Natural killer cell treated with Interleukin-12 subunit alpha and Interleukin-12 subunit beta and Interleukin-15 and Interleukin-18, amount 100 ng/mL, for 72 hours (primary cell): ENCODE data around the gene PCDHB5. TPM values are rescaled to one million over a fixed set of nuclear protein-coding genes. Genes with fewer than 3 reads are reported as not detected.
A peak's percentile ranks its signal among the peaks of the same experiment; 100 is the strongest.
"Not testable (repeated sequence)": the region's sequence is repeated elsewhere in the genome, so short reads cannot be mapped to it uniquely, and the experiment has no call there.

ENCODE experiments used
- ATAC-seq, 2 donors: fragments of 150-1000 bp; cut with Tn5 transposase in 1 of 2; sonication (Bioruptor Pico), chemical (Tn5 transposase) in 1 of 2; 2 replicates each; pipeline ENCODE4 v1.10.0; 2021
- DNase-seq: peaks from one replicate; pipeline ENCODE4 v3.0.0; 2022; ENCODE audit warnings: low spot score
- H3K27ac Mint-ChIP-seq, 2 donors: 1 replicate in 1 of 2; 2 replicates in 1 of 2; pipeline ENCODE4 v1.8.0; 2022; ENCODE audit warnings: mixed read lengths in 2 of 2, mild to moderate bottlenecking in 1 of 2, moderate library complexity in 1 of 2
- H3K27me3 Mint-ChIP-seq, 2 donors: 1 replicate in 1 of 2; 2 replicates in 1 of 2; pipeline ENCODE4 v1.8.0; 2022; ENCODE audit warnings: mixed read lengths in 2 of 2
- H3K36me3 Mint-ChIP-seq: one replicate; pipeline ENCODE4 v1.8.0; 2022; ENCODE audit warnings: mixed read lengths
- H3K4me1 Mint-ChIP-seq, 2 donors: 1 replicate in 1 of 2; 2 replicates in 1 of 2; pipeline ENCODE4 v1.8.0; 2022; ENCODE audit warnings: low read depth in 2 of 2, mixed read lengths in 2 of 2, mild to moderate bottlenecking in 1 of 2
- H3K4me3 Mint-ChIP-seq: one replicate; pipeline ENCODE4 v1.8.0; 2022; ENCODE audit warnings: mixed read lengths
- H3K9me3 Mint-ChIP-seq: 2 replicates; pipeline ENCODE4 v1.8.0; 2022; ENCODE audit warnings: mixed read lengths
- total RNA-seq, 2 donors: library from RNA; stranded (reverse); gene quantifications; one replicate each; pipeline ENCODE4 v1.2.3, GENCODE V29; 2022

PCDHB5 gene
- total RNA-seq: not detected

DNA sequence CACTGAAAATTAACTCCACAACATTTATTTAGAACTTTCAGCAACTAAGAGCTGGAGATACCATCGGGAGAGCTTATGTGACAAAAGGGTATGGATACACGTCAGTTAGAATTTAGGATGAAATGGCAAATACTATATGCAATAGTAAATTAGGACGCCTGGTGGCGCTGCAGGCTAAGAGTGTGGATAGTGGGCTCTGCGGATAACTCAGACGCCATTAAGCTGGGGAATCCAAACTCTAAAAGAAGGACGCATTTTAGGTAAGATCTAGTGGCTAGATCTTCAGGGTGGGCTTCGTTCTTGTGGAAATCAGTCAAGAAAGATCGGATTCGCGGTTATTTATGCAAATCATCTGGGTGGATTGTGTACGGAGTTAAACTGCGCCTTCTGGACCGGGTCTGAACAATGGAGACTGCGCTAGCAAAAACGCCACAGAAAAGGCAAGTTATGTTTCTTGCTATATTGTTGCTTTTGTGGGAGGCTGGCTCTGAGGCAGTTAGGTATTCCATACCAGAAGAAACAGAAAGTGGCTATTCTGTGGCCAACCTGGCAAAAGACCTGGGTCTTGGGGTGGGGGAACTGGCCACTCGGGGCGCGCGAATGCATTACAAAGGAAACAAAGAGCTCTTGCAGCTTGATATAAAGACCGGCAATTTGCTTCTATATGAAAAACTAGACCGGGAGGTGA is at the start of gene PCDHB5:
Gene PCDHB5 (plus strand): TSS at position 177 of the 688 bp plus-strand sequence. CDS start 229 bp downstream, at position 406.
- no peak for ATAC-seq
- Mint-ChIP-seq H3K27ac (no peak within 1 kb of the TSS), H3K4me1 (peaks cover 0 to 3% of the 10 kb centered on the region in 2 donors), H3K36me3 (peaks cover 13% of the 10 kb centered on the region), H3K9me3 (peaks cover 15% of the 10 kb centered on the region), H3K27me3 (peaks cover 0 to 14% of the 10 kb centered on the region in 2 donors), H3K4me3 (peak within 1 kb of the TSS; percentile 34)
- no peak for DNase-seq

DNA sequence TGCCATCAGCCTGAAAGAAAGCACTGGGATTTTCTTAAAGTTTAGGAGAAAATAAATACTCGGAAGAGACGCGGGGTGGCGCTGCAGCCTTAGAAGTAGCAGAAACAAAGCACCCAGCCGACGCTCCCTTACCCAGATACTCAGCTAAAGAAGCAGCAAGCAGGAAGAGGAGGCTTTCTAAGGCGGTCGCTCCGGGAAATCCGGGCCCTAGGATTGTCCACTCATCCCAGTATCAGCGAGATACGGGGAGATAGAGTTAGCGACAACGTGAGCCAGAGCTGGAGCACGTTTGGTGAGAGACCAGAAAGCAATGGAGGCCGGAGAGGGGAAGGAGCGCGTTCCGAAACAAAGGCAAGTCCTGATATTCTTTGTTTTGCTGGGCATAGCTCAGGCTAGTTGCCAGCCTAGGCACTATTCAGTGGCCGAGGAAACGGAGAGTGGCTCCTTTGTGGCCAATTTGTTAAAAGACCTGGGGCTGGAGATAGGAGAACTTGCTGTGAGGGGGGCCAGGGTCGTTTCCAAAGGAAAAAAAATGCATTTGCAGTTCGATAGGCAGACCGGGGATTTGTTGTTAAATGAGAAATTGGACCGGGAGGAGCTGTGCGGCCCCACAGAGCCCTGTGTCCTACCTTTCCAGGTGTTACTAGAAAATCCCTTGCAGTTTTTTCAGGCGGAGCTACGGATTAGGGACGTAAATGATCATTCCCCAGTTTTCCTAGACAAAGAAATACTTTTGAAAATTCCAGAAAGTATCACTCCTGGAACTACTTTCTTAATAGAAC is 40.3 kb upstream of the PCDHB5 start, which contains the start of gene PCDHB2:
Gene PCDHB2 (plus strand): TSS at position 135 of the 782 bp plus-strand sequence. CDS start 176 bp downstream, at position 311.
- ATAC-seq: no peak
- H3K27ac Mint-ChIP-seq: no peak within 1 kb of the TSS
- DNase-seq: no peak
- peaks cover 4 to 24% of the 10 kb centered on the region in 2 donors for H3K27me3 Mint-ChIP-seq
- peaks cover 14% of the 10 kb centered on the region for H3K36me3 Mint-ChIP-seq
- H3K9me3 Mint-ChIP-seq: peaks cover 11% of the 10 kb centered on the region
- no peak within 1 kb of the TSS for H3K4me3 Mint-ChIP-seq
- no peaks in the 10 kb centered on the region for H3K4me1 Mint-ChIP-seq

DNA sequence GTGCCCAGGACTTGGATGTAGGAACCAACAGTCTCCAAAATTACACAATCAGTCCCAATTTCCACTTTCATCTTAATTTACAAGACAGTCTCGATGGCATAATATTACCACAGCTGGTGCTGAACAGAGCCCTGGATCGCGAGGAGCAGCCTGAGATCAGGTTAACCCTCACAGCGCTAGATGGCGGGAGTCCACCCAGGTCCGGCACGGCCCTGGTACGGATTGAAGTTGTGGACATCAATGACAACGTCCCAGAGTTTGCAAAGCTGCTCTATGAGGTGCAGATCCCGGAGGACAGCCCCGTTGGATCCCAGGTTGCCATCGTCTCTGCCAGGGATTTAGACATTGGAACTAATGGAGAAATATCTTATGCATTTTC is 39.8 kb upstream of the PCDHB5 start:
- peaks cover 11% of the 10 kb centered on the region for H3K9me3 Mint-ChIP-seq
- H3K4me3 Mint-ChIP-seq: no peak overlapping the region
- peaks cover 4 to 28% of the 10 kb centered on the region in 2 donors for H3K27me3 Mint-ChIP-seq
- DNase-seq (no peak), ATAC-seq (no peak)
- H3K27ac Mint-ChIP-seq: no peak overlapping the region
- peaks cover 18% of the 10 kb centered on the region for H3K36me3 Mint-ChIP-seq
- H3K4me1 Mint-ChIP-seq: no peaks in the 10 kb centered on the region

DNA sequence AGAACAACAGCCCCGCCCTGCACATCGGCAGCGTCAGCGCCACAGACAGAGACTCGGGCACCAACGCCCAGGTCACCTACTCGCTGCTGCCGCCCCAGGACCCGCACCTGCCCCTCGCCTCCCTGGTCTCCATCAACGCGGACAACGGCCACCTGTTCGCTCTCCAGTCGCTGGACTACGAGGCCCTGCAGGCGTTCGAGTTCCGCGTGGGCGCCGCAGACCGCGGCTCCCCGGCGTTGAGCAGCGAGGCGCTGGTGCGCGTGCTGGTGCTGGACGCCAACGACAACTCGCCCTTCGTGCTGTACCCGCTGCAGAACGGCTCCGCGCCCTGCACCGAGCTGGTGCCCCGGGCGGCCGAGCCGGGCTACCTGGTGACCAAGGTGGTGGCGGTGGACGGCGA is 38.8 kb upstream of the PCDHB5 start:
- H3K27me3 Mint-ChIP-seq: peaks cover 4 to 30% of the 10 kb centered on the region in 2 donors
- not testable (repeated sequence) for H3K4me1 Mint-ChIP-seq, H3K4me3 Mint-ChIP-seq, DNase-seq, ATAC-seq, H3K27ac Mint-ChIP-seq
- peaks cover 22% of the 10 kb centered on the region for H3K36me3 Mint-ChIP-seq
- H3K9me3 Mint-ChIP-seq: peaks cover 11% of the 10 kb centered on the region

DNA sequence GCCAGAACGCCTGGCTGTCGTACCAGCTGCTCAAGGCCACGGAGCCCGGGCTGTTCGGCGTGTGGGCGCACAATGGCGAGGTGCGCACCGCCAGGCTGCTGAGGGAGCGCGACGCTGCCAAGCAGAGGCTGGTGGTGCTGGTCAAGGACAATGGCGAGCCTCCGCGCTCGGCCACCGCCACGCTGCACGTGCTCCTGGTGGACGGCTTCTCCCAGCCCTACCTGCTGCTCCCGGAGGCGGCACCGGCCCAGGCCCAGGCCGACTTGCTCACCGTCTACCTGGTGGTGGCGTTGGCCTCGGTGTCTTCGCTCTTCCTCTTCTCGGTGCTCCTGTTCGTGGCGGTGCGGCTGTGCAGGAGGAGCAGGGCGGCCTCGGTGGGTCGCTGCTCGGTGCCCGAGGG is 38.4 kb upstream of the PCDHB5 start:
- H3K4me1 Mint-ChIP-seq, H3K4me3 Mint-ChIP-seq, DNase-seq, H3K27ac Mint-ChIP-seq, ATAC-seq: not testable (repeated sequence)
- Mint-ChIP-seq H3K27me3 (peaks cover 4 to 30% of the 10 kb centered on the region in 2 donors), H3K36me3 (peaks cover 22% of the 10 kb centered on the region), H3K9me3 (peaks cover 11% of the 10 kb centered on the region)

DNA sequence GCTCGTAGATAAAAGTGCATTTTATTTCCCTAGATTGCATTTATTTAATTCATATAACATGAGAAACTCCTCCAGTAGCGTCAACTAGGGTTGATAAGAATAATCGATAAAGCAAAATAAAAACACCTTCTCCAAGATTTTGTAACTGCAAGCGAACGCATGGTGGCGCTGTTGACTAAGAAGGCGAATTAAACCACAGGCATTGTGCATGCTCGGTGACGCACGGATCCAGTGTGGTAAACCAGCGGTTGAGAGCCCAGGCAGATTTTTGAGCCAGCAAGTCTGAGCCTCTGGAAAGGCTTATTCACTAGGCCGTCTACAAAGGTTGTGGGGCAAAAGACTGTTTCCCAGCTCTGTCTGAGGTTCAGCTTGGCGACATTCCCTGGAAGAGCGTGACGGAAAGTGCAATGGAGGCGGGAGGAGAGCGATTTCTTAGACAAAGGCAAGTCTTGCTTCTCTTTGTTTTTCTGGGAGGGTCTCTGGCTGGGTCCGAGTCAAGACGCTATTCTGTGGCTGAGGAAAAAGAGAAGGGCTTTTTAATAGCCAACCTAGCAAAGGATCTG is 34.7 kb upstream of the PCDHB5 start, which contains the start of gene PCDHB3:
Gene PCDHB3 (plus strand): TSS at position 231 of the 563 bp plus-strand sequence. CDS start 177 bp downstream, at position 408.
- peaks cover 7% of the 10 kb centered on the region for H3K36me3 Mint-ChIP-seq
- DNase-seq: no peak
- no peak for ATAC-seq
- H3K4me1 Mint-ChIP-seq: no peaks in the 10 kb centered on the region
- H3K9me3 Mint-ChIP-seq: no peaks in the 10 kb centered on the region
- H3K27ac Mint-ChIP-seq: no peak within 1 kb of the TSS
- H3K27me3 Mint-ChIP-seq: peaks cover 0 to 6% of the 10 kb centered on the region in 2 donors
- H3K4me3 Mint-ChIP-seq: no peak within 1 kb of the TSS

DNA sequence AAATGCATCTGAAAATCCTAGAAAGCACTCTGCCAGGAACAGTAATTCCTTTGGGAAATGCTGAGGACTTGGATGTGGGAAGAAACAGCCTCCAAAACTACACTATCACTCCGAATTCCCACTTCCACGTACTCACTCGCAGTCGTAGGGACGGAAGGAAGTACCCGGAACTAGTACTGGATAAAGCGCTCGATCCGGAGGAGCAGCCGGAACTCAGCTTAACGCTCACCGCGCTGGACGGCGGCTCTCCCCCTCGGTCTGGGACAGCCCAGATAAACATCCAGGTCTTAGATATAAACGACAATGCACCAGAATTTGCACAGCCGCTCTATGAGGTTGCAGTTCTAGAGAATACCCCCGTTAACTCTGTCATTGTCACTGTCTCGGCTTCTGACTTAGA is 33.9 kb upstream of the PCDHB5 start:
- peaks cover 7% of the 10 kb centered on the region for H3K36me3 Mint-ChIP-seq
- H3K4me1 Mint-ChIP-seq: no peaks in the 10 kb centered on the region
- H3K27me3 Mint-ChIP-seq: peaks cover 0 to 6% of the 10 kb centered on the region in 2 donors
- DNase-seq (no peak), ATAC-seq (no peak)
- no peaks in the 10 kb centered on the region for H3K9me3 Mint-ChIP-seq
- H3K27ac Mint-ChIP-seq: no peak overlapping the region
- no peak overlapping the region for H3K4me3 Mint-ChIP-seq

DNA sequence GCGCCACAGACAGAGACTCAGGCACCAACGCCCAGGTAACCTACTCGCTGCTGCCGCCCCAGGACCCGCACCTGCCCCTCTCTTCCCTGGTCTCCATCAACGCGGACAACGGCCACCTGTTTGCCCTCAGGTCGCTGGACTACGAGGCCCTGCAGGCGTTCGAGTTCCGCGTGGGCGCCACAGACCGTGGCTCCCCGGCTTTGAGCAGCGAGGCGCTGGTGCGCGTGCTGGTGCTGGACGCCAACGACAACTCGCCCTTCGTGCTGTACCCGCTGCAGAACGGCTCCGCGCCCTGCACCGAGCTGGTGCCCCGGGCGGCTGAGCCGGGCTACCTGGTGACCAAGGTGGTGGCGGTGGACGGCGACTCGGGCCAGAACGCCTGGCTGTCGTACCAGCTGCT is 32.9 kb upstream of the PCDHB5 start:
- not testable (repeated sequence) for H3K4me1 Mint-ChIP-seq, H3K27ac Mint-ChIP-seq, H3K4me3 Mint-ChIP-seq, ATAC-seq, H3K9me3 Mint-ChIP-seq, H3K36me3 Mint-ChIP-seq, H3K27me3 Mint-ChIP-seq, DNase-seq

DNA sequence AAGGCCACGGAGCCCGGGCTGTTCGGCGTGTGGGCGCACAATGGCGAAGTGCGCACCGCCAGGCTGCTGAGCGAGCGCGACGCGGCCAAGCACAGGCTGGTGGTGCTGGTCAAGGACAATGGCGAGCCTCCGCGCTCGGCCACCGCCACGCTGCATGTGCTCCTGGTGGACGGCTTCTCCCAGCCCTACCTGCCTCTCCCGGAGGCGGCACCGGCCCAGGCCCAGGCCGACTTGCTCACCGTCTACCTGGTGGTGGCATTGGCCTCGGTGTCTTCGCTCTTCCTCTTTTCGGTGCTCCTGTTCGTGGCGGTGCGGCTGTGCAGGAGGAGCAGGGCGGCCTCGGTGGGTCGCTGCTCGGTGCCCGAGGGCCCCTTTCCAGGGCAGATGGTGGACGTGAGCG is 32.5 kb upstream of the PCDHB5 start:
- H3K27ac Mint-ChIP-seq, H3K27me3 Mint-ChIP-seq, H3K4me1 Mint-ChIP-seq, DNase-seq, H3K36me3 Mint-ChIP-seq, H3K9me3 Mint-ChIP-seq, H3K4me3 Mint-ChIP-seq, ATAC-seq: not testable (repeated sequence)

DNA sequence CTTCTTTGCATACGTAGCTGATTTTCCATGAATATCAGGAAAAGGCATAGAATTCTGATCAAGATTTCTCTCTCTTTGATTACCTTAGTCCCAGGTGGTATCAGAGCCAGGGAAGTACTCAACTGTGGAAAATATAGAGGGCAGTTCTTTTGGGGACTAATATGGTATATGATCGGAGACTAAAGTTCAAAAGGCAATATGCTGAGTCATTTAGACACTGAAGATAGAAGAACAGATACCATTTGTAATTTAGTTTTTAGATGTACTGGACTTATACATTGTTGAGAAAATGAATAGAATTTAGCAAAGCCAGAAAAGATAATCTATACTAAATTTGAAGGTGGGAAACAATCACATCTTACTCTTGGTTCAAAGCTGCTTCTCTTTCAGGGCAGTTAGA is 29.7 kb upstream of the PCDHB5 start:
- ATAC-seq (no peak), DNase-seq (no peak)
- Mint-ChIP-seq H3K4me1 (no peaks in the 10 kb centered on the region), H3K4me3 (no peak overlapping the region), H3K27me3 (peaks cover 0 to 1% of the 10 kb centered on the region in 2 donors), H3K36me3 (peaks cover 2% of the 10 kb centered on the region), H3K9me3 (no peaks in the 10 kb centered on the region), H3K27ac (no peak overlapping the region)

DNA sequence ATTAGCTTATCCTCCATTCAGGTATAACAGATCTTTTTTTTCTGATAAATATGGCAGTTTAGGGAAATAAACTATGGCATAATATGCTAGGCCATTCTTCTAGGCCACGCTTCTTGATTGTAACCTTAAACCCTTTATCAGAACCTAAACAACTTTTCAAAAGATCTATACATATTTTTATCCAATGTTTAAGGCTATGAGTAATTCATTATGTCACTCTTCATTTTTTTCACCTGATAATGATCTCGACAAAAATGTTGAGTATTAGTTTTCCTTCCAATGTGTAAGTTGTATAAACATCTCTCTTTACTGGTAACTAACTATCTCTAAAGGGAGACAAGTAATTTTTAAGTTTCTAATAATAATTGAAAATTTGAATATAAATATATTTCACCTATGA is 15.8 kb upstream of the PCDHB5 start:
- Mint-ChIP-seq H3K27me3 (no peaks in the 10 kb centered on the region), H3K27ac (no peak overlapping the region), H3K36me3 (peaks cover 15% of the 10 kb centered on the region), H3K9me3 (peaks cover 5% of the 10 kb centered on the region), H3K4me1 (no peaks in the 10 kb centered on the region), H3K4me3 (no peak overlapping the region)
- no peak for DNase-seq
- no peak for ATAC-seq

DNA sequence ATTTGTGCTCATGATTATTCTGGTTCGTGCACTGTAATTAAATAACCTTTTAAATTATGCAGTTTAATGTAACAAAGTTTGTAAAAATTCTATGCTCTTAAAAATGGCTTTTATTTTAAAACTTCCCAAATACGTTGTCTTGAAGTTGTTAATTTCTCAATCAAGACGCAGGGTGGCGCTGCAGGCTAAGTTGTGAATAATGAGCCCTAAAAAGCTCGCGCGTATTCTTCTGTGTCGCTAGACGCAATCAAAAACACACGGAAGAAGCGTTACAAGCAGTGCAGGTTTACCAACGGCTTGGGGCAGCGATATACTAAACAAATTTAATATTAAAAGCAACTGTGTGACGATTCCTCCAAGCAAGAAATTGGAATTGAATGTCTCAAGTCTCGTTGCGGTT is 13.4 kb upstream of the PCDHB5 start, which contains the start of gene PCDHB4:
Gene PCDHB4 (plus strand): TSS at position 256 of the 400 bp plus-strand sequence. CDS start 181 bp downstream, outside the sequence.
- Mint-ChIP-seq H3K27ac (no peak within 1 kb of the TSS), H3K4me3 (no peak within 1 kb of the TSS), H3K36me3 (peaks cover 6% of the 10 kb centered on the region), H3K4me1 (no peaks in the 10 kb centered on the region), H3K27me3 (no peaks in the 10 kb centered on the region), H3K9me3 (no peaks in the 10 kb centered on the region)
- ATAC-seq (no peak), DNase-seq (no peak)

DNA sequence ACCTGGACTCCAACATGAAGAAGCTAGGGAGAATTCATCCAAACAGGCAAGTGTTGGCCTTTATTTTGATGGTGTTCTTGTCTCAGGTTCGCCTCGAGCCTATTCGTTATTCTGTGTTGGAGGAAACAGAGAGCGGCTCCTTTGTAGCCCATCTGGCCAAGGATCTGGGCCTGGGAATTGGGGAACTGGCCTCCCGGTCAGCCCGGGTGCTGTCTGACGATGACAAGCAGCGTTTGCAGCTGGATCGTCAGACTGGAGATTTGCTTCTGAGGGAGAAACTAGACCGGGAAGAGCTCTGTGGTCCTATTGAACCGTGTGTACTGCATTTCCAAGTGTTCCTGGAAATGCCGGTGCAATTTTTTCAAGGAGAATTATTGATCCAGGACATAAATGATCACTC is 13.0 kb upstream of the PCDHB5 start:
- Mint-ChIP-seq H3K36me3 (peaks cover 6% of the 10 kb centered on the region), H3K27me3 (no peaks in the 10 kb centered on the region), H3K4me3 (no peak overlapping the region), H3K9me3 (no peaks in the 10 kb centered on the region), H3K4me1 (no peaks in the 10 kb centered on the region), H3K27ac (no peak overlapping the region)
- DNase-seq: no peak
- ATAC-seq: no peak
